ENCODE measurements around the gene KRTAP2-2. TPM values are rescaled to one million over a fixed set of nuclear protein-coding genes. Genes with fewer than 3 reads are reported as not detected.

Gene KRTAP2-2
- total and polyA plus RNA-seq, 7 donors, result not detected

DNA sequence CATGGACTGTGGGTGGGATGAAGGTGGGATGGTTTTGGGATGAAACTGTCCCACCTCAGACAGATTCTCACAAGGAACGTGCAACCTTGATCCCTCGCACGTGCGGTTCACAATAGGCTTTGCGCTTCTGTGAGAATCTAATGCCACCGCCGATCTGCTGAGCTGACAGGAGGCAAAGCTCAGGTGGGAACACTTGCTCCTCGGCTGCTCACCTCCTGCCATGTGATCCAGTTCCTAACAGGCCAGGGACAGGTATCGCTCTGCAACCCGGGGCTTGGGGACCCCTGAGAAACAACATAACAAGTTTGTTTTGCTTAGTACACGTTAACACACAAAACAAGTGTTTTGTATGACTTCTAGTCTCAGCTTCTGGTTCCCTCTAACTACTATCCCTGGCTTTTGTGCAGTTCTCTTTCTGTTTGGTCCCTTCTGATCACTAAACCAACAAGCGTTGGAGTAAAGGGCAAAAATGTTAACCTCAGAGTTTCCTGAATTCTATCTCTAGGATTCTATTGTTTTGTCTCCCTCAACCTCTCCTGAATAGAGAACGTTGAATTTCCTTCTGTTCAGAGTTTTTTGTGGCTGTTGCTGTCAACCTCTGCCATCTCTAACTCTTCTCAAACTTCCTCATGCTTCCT lies 38.3 kb downstream of the KRTAP2-2 start:
- no peak for TF ChIP-seq EP300 (IDR thresholded peaks at IDR 0.05)
- TF ChIP-seq, protein P1, sequence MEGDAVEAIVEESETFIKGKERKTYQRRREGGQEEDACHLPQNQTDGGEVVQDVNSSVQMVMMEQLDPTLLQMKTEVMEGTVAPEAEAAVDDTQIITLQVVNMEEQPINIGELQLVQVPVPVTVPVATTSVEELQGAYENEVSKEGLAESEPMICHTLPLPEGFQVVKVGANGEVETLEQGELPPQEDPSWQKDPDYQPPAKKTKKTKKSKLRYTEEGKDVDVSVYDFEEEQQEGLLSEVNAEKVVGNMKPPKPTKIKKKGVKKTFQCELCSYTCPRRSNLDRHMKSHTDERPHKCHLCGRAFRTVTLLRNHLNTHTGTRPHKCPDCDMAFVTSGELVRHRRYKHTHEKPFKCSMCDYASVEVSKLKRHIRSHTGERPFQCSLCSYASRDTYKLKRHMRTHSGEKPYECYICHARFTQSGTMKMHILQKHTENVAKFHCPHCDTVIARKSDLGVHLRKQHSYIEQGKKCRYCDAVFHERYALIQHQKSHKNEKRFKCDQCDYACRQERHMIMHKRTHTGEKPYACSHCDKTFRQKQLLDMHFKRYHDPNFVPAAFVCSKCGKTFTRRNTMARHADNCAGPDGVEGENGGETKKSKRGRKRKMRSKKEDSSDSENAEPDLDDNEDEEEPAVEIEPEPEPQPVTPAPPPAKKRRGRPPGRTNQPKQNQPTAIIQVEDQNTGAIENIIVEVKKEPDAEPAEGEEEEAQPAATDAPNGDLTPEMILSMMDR (IDR thresholded peaks at IDR 0.05), result no peak
- no peak for TF ChIP-seq POLR2AphosphoS5 (IDR thresholded peaks at IDR 0.05)
- no peak for TF ChIP-seq POLR2A (IDR thresholded peaks at IDR 0.05)
- intact Hi-C loops (cut with DNase I), result no loop called here
- Histone ChIP-seq H3K4me1 (no peaks in the 10 kb centered on the region), H3K9me3 (no peaks in the 10 kb centered on the region), H3K27me3 (no peaks in the 10 kb centered on the region), H3K4me3 (no peak overlapping the region), H3K27ac (no peak overlapping the region), H3K36me3 (no peaks in the 10 kb centered on the region)
- DNase-seq, result no peak
- 87 to 90% methylated on average over 13 of the region's 13 CpGs for WGBS, 2 donors

DNA sequence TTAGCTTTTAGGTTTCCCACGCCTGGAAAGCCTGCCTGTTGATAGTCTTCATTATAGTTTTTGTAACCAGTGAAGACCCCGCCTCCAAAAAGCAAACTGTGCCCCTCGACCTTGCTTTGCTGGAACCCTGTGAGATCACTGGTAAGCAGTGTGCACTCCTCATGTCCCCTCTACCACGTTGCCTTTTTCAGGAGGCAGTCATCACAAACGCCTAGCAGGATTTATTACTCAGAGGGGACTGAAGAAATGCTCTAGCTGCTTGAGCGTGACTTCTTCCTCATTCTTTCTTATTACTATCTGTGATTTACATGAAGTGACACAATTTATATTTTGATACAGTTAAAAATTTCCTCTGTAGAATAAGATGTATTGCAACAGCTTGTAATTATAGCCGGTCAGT lies 39.6 kb downstream of the KRTAP2-2 start:
- Histone ChIP-seq H3K4me1 (no peaks in the 10 kb centered on the region), H3K36me3 (no peaks in the 10 kb centered on the region), H3K9me3 (no peaks in the 10 kb centered on the region), H3K4me3 (no peak overlapping the region), H3K27me3 (no peaks in the 10 kb centered on the region), H3K27ac (no peak overlapping the region)
- intact Hi-C loops (cut with DNase I), result no loop called here
- no peak for TF ChIP-seq POLR2AphosphoS5 (IDR thresholded peaks at IDR 0.05)
- no peak for TF ChIP-seq POLR2A (IDR thresholded peaks at IDR 0.05)
- no peak for TF ChIP-seq EP300 (IDR thresholded peaks at IDR 0.05)
- TF ChIP-seq, protein P1 (IDR thresholded peaks at IDR 0.05), result no peak
- no peak for DNase-seq
- WGBS, 2 donors, result 72 to 80% methylated on average over 7 of the region's 7 CpGs

DNA sequence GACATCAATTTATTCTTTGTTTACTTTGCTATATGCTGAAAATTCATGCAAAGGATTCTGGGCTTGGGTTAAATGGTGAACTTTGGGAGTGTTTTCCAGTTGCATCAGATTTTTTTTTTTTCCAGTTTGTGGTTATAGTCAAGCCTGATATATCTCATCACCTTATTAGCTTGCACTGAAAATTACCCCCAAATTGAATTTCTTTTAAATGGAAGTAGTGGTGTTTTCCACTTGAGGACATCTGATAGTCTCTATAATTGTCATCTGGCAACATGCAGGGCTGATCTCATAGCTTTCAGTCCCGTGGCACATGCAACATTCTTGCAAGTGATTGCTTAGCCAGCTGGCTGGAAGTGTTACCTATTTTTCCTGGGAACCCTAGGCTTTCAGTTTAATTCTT lies 41.4 kb downstream of the KRTAP2-2 start:
- no peaks in the 10 kb centered on the region for H3K4me1 ChIP-seq
- whole genome bisulfite sequencing, 2 donors, result 32 to 50% methylated on average over 1 of the region's 1 CpG

DNA sequence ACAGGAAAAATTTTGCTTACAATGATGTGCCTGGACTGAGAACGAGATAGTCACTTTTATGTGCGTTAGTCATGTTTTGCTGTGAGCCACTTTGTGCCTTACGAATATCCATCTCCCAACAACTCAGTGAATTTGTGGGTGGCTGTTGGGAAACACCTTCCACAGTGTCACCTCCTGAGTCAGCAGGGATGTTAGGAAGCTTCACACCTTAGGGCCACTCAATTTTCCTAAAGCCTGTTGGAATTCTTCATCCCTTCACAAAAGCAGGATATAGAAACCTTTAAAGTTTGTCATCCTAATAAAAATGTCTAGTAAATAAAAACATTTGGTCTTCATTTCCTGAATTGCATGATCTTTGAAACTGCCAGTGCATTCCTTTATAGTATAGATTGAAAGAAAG lies 41.8 kb downstream of the KRTAP2-2 start:
- Histone ChIP-seq H3K9me3 (no peaks in the 10 kb centered on the region), H3K27me3 (no peaks in the 10 kb centered on the region), H3K4me3 (no peak overlapping the region), H3K4me1 (no peaks in the 10 kb centered on the region), H3K36me3 (no peaks in the 10 kb centered on the region), H3K27ac (no peak overlapping the region)
- TF ChIP-seq POLR2AphosphoS5 (IDR thresholded peaks at IDR 0.05), result no peak
- TF ChIP-seq POLR2A (IDR thresholded peaks at IDR 0.05), result no peak
- no peak for TF ChIP-seq EP300 (IDR thresholded peaks at IDR 0.05)
- TF ChIP-seq, protein P1 (IDR thresholded peaks at IDR 0.05), result no peak
- no peak for DNase-seq
- WGBS, 2 donors, result 83 to 87% methylated on average over 3 of the region's 3 CpGs
- intact Hi-C loops (cut with DNase I), result no loop called here

More for the DNA sequence above, 41.4 kb downstream of the KRTAP2-2 start:
- TF ChIP-seq, protein P1 (IDR thresholded peaks at IDR 0.05), result no peak
- TF ChIP-seq POLR2A (IDR thresholded peaks at IDR 0.05), result no peak
- no peak for TF ChIP-seq POLR2AphosphoS5 (IDR thresholded peaks at IDR 0.05)
- TF ChIP-seq EP300 (IDR thresholded peaks at IDR 0.05), result no peak
- DNase-seq, result no peak
- Histone ChIP-seq H3K27ac (no peak overlapping the region), H3K36me3 (no peaks in the 10 kb centered on the region), H3K9me3 (no peaks in the 10 kb centered on the region), H3K4me3 (no peak overlapping the region), H3K27me3 (no peaks in the 10 kb centered on the region)
- intact Hi-C loops (cut with DNase I), result no loop called here

All from sigmoid colon (tissue), 7 donors.